ENCODE results near the gene ZNG1A.
"Not testable (repeated sequence)": the region's sequence is repeated elsewhere in the genome, so short reads cannot be mapped to it uniquely, and the experiment has no call there.

GRCh38 chr9:169757-170156 is 9.1 kb downstream of the ZNG1A start:
- TF ChIP-seq ISL1 (CRISPR knock-in tag; IDR thresholded peaks at IDR 0.05); ZFP3 (CRISPR knock-in tag; IDR thresholded peaks at IDR 0.05); ZNF565 (CRISPR knock-in tag; conservative IDR thresholded peaks at IDR 0.05; ENCODE audit: low read depth); GLIS3 (CRISPR knock-in tag; IDR thresholded peaks at IDR 0.05): not testable (repeated sequence)
- TF ChIP-seq, protein P1, sequence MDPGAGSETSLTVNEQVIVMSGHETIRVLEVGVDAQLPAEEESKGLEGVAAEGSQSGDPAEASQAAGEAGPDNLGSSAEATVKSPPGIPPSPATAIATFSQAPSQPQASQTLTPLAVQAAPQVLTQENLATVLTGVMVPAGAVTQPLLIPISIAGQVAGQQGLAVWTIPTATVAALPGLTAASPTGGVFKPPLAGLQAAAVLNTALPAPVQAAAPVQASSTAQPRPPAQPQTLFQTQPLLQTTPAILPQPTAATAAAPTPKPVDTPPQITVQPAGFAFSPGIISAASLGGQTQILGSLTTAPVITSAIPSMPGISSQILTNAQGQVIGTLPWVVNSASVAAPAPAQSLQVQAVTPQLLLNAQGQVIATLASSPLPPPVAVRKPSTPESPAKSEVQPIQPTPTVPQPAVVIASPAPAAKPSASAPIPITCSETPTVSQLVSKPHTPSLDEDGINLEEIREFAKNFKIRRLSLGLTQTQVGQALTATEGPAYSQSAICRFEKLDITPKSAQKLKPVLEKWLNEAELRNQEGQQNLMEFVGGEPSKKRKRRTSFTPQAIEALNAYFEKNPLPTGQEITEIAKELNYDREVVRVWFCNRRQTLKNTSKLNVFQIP (CRISPR knock-in tag; IDR thresholded peaks at IDR 0.05; ENCODE audit: borderline replicate concordance, low read depth), result not testable (repeated sequence)
